Measurements from ENCODE around the gene HTATIP2.

DNA sequence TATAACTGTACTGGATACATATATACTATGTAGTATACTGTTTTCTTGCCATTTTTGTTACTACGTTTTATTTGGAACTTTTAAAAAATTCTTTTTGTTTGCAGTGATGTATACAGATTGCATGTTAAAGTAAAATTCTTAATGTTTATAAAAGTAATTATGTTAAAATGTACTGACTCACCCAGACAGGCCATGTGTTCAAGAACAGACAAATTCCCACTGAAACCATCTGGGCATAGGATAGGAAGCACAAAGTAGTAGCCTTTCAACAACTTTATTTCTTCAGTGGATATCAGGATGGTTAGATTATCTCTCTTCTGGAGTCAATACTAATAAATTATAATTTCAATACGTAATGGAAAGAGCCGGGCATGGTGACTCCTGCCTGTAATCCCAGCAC is 43.8 kb downstream of the HTATIP2 start:
- TF ChIP-seq CTCF (conservative IDR thresholded peaks at IDR 0.05) (no peak), ZFX (IDR thresholded peaks at IDR 0.05) (no peak)
